ENCODE results near the gene ENO2. TPM values are rescaled to one million over a fixed set of nuclear protein-coding genes. Genes with fewer than 3 reads are reported as not detected.

Gene ENO2
- total RNA-seq, 4 donors from 2014 or later, result 13.0 to 25.3 (median 19.8) TPM

MicroRNAs encoded within 50 kb of the gene (microRNA counts, 767-probe panel; counts per million panel counts)
- microRNA hsa-miR-141-3p, result 3,968 to 7,606 counts per million in 2 donors
- microRNA hsa-miR-200c-3p, result 4,397 to 8,239 counts per million in 2 donors

Small RNA genes lying within 50 kb of the gene (microRNA-seq; reads per million reads assigned to microRNA genes)
- 1,573 reads per million, percentile 85 among the genes with 10 or more reads in this experiment for gene MIR141
- gene MIR200C, result 65,129 reads per million, percentile 98 among the genes with 10 or more reads in this experiment

Small RNA genes lying within 50 kb of the gene (small RNA-seq; reads per million reads assigned to genes)
- gene MIR141 (22.7 reads per million, percentile 94 among the genes with 10 or more reads in this experiment), gene MIR200C (47.1 reads per million, percentile 95 among the genes with 10 or more reads in this experiment), gene RNU7-1 (not detected), gene SCARNA12 (not detected)

Other genes starting within 250 kb of the ENO2 start
- 10 to 100 TPM; 41.9 to 72.8 (median 53.1) TPM for gene ZNF384, start 225.2 kb upstream of the ENO2 start, total RNA-seq
- under 1 TPM in 2 of 4 donors, not detected in 2; 0.11 to 0.39 TPM for gene PIANP, start 213.8 kb upstream of the ENO2 start, total RNA-seq
- gene COPS7A, start 190.5 kb upstream of the ENO2 start, total RNA-seq, result 10 to 100 TPM; 44.5 to 86.7 (median 63.1) TPM
- 100 to 1,000 TPM; 110 to 253 (median 196) TPM for gene MLF2, start 161.4 kb upstream of the ENO2 start, total RNA-seq
- gene PTMS, start 148.2 kb upstream of the ENO2 start, total RNA-seq, result 100 to 1,000 TPM in 2 of 4 donors, 10 to 100 TPM in 2; 60.0 to 186 (median 103) TPM
- gene LAG3, start 142.1 kb upstream of the ENO2 start, total RNA-seq, result under 1 TPM in 1 of 4 donors, not detected in 3; 0.13 TPM
- gene CD4, start 125.1 kb upstream of the ENO2 start, total RNA-seq, result 1 to 10 TPM; 3.5 to 8.1 (median 3.9) TPM
- 1 to 10 TPM in 1 of 4 donors, under 1 TPM in 3; 0.34 to 1.1 (median 0.56) TPM for gene GPR162, start 92.8 kb upstream of the ENO2 start, total RNA-seq
- gene P3H3, start 86.2 kb upstream of the ENO2 start, total RNA-seq, result 10 to 100 TPM; 13.6 to 27.9 (median 20.3) TPM
- gene GNB3, start 73.7 kb upstream of the ENO2 start, total RNA-seq, result 1 to 10 TPM in 3 of 4 donors, under 1 TPM in 1; 0.39 to 3.0 (median 2.1) TPM
- gene CDCA3, start 63.3 kb upstream of the ENO2 start, total RNA-seq, result 1 to 10 TPM in 2 of 4 donors, under 1 TPM in 2; 0.73 to 1.3 (median 0.90) TPM
- 10 to 100 TPM; 34.7 to 68.6 (median 58.9) TPM for gene USP5, start 62.4 kb upstream of the ENO2 start, total RNA-seq
- 100 to 1,000 TPM; 363 to 700 (median 468) TPM for gene TPI1, start 47.0 kb upstream of the ENO2 start, total RNA-seq
- 10 to 100 TPM; 16.3 to 35.0 (median 25.6) TPM for gene SPSB2, start 41.3 kb upstream of the ENO2 start, total RNA-seq
- gene LRRC23, start 9.8 kb upstream of the ENO2 start, total RNA-seq, result 10 to 100 TPM in 3 of 4 donors, 1 to 10 TPM in 1; 8.7 to 16.4 (median 13.0) TPM
- 100 to 1,000 TPM in 1 of 4 donors, 10 to 100 TPM in 3; 53.3 to 100 (median 84.9) TPM for gene ATN1, start 13.4 kb downstream of the ENO2 start, total RNA-seq
- gene RNU7-1, start 29.2 kb downstream of the ENO2 start, total RNA-seq, result not detected
- gene C12orf57, start 29.4 kb downstream of the ENO2 start, total RNA-seq, result 100 to 1,000 TPM; 344 to 666 (median 383) TPM
- gene PTPN6, start 36.8 kb downstream of the ENO2 start, total RNA-seq, result 10 to 100 TPM; 21.7 to 32.3 (median 31.4) TPM
- gene PHB2, start 56.1 kb downstream of the ENO2 start, total RNA-seq, result 100 to 1,000 TPM; 153 to 284 (median 220) TPM
- 10 to 100 TPM; 19.9 to 53.1 (median 45.6) TPM for gene EMG1, start 56.3 kb downstream of the ENO2 start, total RNA-seq
- 10 to 100 TPM; 45.1 to 68.4 (median 58.5) TPM for gene LPCAT3, start 103.9 kb downstream of the ENO2 start, total RNA-seq
- gene C1S, start 146.1 kb downstream of the ENO2 start, total RNA-seq, result 100 to 1,000 TPM; 137 to 470 (median 255) TPM
- gene C1R, start 177.9 kb downstream of the ENO2 start, total RNA-seq, result 100 to 1,000 TPM; 132 to 545 (median 312) TPM
- 100 to 1,000 TPM in 1 of 4 donors, 10 to 100 TPM in 3; 39.2 to 153 (median 59.5) TPM for gene C1RL, start 194.6 kb downstream of the ENO2 start, total RNA-seq
- 1 to 10 TPM in 2 of 4 donors, not detected in 2; 2.8 to 4.5 TPM for gene RBP5, start 214.3 kb downstream of the ENO2 start, total RNA-seq
- 10 to 100 TPM; 18.0 to 53.4 (median 37.3) TPM for gene CLSTN3, start 215.8 kb downstream of the ENO2 start, total RNA-seq

All from thyroid gland (tissue), 4 donors.